ENCODE results near the gene DPY19L3.
"Not testable (repeated sequence)": the region's sequence is repeated elsewhere in the genome, so short reads cannot be mapped to it uniquely, and the experiment has no call there.

DPY19L3 gene

GRCh38 chr19:32392901-32393300 is 12.7 kb upstream of the DPY19L3 start:
- FAIRE-seq: no peak
- DNase-seq (ENCODE audit: low spot score): no peak

- FAIRE-seq (no peak), DNase-seq (ENCODE audit: low spot score) (no peak)
These were observed 9.4 kb upstream of the DPY19L3 start for GRCh38 chr19:32396046-32396652.

GRCh38 chr19:32397671-32398101 is 7.9 kb upstream of the DPY19L3 start:
- FAIRE-seq: peak; percentile 9

GRCh38 chr19:32401992-32402391 is 3.6 kb upstream of the DPY19L3 start:
- DNase-seq (ENCODE audit: low spot score) (no peak), FAIRE-seq (no peak)

More at GRCh38 chr19:32397671-32398101, 7.9 kb upstream of the DPY19L3 start:
- peak; percentile 35 for DNase-seq (ENCODE audit: low spot score)

- DNase-seq (ENCODE audit: low spot score): no peak
- no peak for FAIRE-seq
These were observed 2.1 kb upstream of the DPY19L3 start for GRCh38 chr19:32403291-32403995.

GRCh38 chr19:32404213-32404932 is 1.2 kb upstream of the DPY19L3 start:
- no peak for DNase-seq (ENCODE audit: low spot score)
- no peak for FAIRE-seq

GRCh38 chr19:32404933-32405430 is 588 bp upstream of the DPY19L3 start:
- FAIRE-seq: no peak
- peak; percentile 40 for DNase-seq (ENCODE audit: low spot score)

GRCh38 chr19:32406161-32407003 is 812 bp downstream of the DPY19L3 start:
- DNase-seq (ENCODE audit: low spot score) (no peak), FAIRE-seq (no peak)

GRCh38 chr19:32407004-32407992 is 1.7 kb downstream of the DPY19L3 start:
- DNase-seq (ENCODE audit: low spot score) (peak; percentile 47), FAIRE-seq (no peak)

- DNase-seq (ENCODE audit: low spot score): no peak
- no peak for FAIRE-seq
These were observed 9.7 kb downstream of the DPY19L3 start for GRCh38 chr19:32415246-32415645.

- no peak for FAIRE-seq
- DNase-seq (ENCODE audit: low spot score): no peak
These were observed 10.1 kb downstream of the DPY19L3 start for GRCh38 chr19:32415669-32416068.

GRCh38 chr19:32416749-32417456 is 11.3 kb downstream of the DPY19L3 start:
- no peak for FAIRE-seq
- no peak for DNase-seq (ENCODE audit: low spot score)

GRCh38 chr19:32418155-32418554 is 12.6 kb downstream of the DPY19L3 start:
- no peak for FAIRE-seq
- DNase-seq (ENCODE audit: low spot score): no peak

GRCh38 chr19:32421589-32422361 is 16.2 kb downstream of the DPY19L3 start:
- DNase-seq (ENCODE audit: low spot score): no peak
- no peak for FAIRE-seq

- no peak for FAIRE-seq
- DNase-seq (ENCODE audit: low spot score): no peak
These were observed 16.9 kb downstream of the DPY19L3 start for GRCh38 chr19:32422435-32422834.

GRCh38 chr19:32423944-32424343 is 18.4 kb downstream of the DPY19L3 start:
- not testable (repeated sequence) for DNase-seq (ENCODE audit: low spot score); FAIRE-seq

GRCh38 chr19:32427536-32427935 is 22.0 kb downstream of the DPY19L3 start:
- DNase-seq (ENCODE audit: low spot score) (no peak), FAIRE-seq (no peak)

GRCh38 chr19:32436692-32437091 is 31.1 kb downstream of the DPY19L3 start:
- DNase-seq (ENCODE audit: low spot score) (no peak), FAIRE-seq (no peak)

- DNase-seq (ENCODE audit: low spot score) (no peak), FAIRE-seq (no peak)
These were observed 31.5 kb downstream of the DPY19L3 start for GRCh38 chr19:32437096-32437495.

Measured in urothelium cell line (cell line).